Limb (tissue), 2 donors: Measurements from ENCODE around the gene EIF5A.
A peak's percentile ranks its signal among the peaks of the same experiment; 100 is the strongest.

ENCODE experiments used
- DNase-seq, 2 donors: peaks; one replicate each; pipeline ENCODE4 v3.0.0-alpha.2; 2016; ENCODE audit errors: extremely low spot score in 2 of 2

EIF5A gene

DNA sequence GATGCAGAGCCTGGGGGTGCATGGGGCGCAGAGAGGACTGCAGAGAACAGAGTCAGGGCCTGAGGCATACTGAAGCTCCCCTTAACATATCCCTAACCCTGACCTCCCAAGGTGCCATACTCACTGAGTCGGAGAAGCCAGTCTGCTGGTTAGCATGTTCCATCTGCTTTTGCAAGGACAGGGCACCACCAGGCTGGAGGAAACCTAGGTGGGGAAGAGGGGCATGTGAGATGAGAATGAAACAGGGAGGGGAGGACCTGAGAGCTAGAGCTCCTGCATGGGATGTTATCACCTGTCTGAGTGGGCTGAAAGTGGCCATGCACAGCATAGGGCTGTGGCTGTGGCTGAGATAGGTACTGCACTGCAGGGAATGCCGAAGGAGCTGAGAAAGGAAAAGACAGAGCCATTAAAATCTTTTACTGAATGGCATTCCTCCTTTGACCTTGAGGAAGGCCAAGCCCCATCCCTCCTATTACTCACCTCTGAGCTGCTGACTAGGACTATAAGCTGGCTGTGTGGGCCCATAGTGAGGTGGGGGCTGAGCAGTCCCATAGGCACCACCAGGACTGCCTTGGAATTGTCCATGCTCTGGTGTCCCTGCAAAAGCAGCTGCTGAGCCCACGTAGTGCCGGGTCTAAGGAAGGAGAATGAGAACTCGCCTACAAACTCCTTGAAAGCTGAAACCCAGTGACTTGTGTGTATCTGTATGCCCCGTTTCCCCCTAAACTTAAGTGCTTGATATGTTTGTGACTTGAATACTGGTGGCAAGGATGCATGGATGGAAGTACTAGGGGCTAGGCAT lies 5.9 kb downstream of the EIF5A start:
- no peak for DNase-seq

DNA sequence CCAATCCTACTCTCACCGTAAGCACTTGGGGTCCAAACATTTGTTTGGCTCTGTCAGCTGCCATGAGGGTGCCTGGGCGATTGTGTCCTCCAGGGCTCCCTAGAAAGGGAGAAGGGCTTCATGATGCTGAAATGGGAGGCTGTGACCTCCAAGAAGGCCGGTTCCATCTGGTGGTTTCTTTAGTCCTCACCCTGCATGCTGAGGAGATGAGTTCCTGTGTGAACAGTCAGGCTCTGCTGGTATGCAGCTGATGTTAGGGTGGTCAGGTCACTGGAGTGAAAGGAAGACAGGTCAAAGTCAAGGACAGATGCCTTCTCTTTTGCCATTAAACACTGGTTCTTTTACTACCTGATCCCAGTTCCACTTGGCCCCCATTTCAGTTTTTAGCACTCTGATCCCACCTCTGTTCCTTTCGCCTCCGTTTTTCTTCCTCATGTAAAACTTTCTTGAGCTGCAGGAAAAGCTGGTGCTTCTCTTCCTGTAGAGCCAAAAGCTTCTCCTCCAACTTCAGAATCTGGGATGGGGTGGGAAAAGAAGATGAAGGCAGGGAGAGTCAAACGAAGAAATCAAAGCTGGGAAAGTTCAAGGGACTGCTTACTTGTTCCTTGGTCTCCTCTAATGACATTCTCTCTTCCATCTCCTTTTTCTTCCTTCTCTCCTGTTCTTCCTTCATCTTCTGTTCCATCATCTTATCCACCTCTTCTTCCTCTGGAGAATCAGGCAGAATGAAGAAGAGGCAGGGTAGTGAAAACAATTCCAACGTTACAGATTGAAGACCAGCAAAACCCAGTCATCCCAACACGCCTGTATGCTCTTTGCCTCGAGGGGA lies 6.7 kb downstream of the EIF5A start:
- DNase-seq = no peak

DNA sequence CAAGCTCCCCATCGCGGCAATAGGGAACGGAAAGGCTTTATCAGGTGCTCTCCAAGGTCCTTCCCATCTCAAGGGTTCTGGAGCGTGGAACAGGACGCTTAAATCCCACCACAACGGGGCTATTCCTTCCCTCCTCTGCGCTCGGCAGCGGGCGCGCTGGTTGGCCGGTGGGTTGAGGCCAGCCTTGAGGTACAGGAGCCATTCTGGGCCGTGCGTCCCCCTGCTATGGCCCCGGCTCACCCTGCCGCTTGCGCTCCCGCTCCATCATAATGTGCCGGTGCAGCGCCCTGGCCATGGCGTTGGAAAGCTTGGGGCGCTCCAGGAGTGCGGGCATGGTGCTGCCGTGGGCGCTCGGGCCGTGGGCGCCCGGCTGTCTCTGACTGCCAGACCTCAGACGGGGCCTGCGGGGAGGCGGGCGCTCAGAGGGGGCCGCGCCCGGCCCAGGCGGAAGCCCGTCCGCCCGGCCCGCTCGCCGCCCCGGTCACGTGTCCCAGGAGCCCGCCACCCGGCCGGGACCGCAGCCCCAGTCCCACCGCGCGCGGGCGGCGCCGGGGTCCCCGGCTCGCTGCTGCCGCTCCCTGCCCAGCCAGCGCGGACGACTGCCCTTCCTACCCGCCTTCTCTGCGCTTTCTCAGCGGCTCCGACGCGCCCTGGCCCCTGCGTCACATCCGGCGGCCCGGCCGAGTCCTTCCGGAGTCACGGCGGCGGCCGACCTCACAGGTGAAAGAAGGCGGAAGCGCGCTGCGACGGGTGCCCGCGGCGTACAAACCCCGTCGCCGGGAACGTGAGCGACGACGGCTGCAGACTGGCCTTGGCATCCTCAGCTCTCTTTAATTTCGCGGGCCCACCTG lies 7.5 kb downstream of the EIF5A start, which contains the start of gene GPS2:
Gene GPS2, minus strand, starts transcription at position 642 of the 851 bp plus-strand sequence. Its CDS starts 308 bp downstream, at position 334.
- peak; percentile 84 to 95 for DNase-seq

GRCh38 chr17:7315570-7316235 lies 8.3 kb downstream of the EIF5A start:
- DNase-seq = no peak

GRCh38 chr17:7317161-7317803 lies 9.9 kb downstream of the EIF5A start:
- DNase-seq = no peak

GRCh38 chr17:7318121-7318860 lies 10.9 kb downstream of the EIF5A start:
- no peak for DNase-seq

DNA sequence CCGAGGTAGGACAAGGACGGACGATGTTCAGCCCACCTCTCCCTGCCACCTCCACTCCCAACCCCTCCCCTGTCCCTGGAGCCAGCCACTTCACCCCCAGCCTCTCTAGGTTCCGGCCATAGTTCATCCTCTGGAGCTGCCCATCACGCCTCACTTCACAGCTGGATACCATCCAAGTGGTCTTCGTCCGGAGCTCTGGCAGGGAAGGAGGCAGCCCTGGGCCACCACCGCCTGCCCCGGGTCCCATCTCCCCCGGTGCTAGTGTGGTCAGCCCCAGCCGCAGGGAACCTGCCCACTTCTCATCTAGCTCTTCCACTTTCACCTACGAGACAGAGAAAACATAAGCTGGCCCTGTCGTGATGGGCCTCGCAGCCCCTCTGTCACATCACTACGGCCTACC lies 14.0 kb downstream of the EIF5A start:
- DNase-seq = no peak

DNA sequence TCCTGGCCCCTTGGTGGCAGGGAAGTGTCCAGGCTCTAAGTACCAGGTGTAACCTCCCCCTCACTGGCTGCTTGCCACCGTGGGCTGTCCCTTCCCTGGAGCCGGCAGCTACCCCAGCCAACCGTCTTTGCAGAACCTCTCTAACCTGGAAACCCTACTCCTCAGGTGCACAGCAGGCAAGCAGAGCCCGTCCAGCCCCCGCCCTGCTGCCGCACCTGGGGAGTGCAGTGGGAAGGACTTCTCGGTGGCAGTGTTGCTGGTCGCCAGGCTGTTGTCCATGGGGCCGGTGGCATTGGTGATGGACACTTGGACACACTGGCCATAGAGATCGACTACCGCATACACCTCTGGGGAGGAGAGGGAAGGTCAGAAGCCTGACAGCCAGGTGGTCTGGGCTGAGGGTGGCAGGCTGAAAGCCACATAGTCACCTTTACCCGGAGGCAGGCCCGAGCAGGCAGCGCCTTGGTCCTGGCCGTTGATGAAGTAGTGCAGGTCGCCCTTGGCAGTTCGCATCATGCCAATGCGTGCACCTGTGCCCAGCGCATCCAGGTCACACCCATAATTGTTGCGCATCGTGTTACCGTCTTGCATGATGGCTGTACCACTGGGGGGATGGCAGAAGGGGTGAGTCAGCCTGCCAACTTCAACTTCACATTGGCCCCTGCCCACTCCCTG lies 15.2 kb downstream of the EIF5A start:
- no peak for DNase-seq

GRCh38 chr17:7323731-7324437 lies 16.5 kb downstream of the EIF5A start:
- peak in 1 of 2 donors; percentile 77 for DNase-seq

DNA sequence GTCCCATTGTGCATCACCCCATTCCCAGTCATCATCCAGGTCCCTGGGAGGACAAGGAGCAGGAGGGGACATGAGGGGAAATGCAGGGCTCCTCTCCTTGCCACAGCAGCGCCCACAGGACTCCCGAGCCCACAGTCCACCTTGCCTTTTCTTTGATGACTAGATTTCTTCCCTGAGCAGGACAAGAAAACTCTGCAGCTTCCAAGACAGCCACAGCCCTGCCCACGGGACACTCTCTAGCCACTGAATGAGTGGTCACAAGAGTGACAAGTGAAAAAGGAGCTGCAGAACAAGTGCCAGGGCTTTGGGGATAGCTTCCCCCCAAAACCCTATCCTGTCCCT lies 17.0 kb downstream of the EIF5A start:
- no peak for DNase-seq

DNA sequence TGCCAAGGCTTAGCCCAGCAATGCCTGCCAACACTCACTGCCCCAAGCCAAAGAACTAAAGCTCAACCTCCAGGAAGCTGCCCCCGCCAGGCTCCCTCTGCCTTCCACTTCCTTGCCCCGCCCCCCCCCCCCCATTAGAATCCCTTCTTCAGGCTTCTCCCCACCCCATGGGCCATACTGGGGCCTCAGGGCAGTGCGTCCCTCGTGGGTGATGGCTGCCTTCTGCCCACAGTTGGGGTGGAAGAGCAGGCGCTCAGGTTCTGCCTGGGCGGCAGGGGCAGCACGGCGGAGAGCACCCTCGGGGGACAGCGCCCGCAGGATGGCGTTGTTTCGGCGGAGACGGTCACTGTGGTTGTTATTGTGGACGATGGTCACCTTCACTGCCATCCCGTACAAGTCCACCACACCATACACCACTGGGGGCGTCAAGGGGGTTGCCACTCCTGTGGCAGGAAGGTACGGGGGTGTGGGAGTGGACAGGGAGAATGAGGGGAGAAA lies 17.7 kb downstream of the EIF5A start:
- DNase-seq = no peak

GRCh38 chr17:7326186-7326585 lies 18.8 kb downstream of the EIF5A start:
- DNase-seq = no peak

- no peak for DNase-seq
Measured at GRCh38 chr17:7327056-7327455, 19.6 kb downstream of the EIF5A start.

GRCh38 chr17:7327501-7327900 lies 20.1 kb downstream of the EIF5A start:
- no peak for DNase-seq

- no peak for DNase-seq
Measured at GRCh38 chr17:7328009-7328408, 20.6 kb downstream of the EIF5A start.

DNA sequence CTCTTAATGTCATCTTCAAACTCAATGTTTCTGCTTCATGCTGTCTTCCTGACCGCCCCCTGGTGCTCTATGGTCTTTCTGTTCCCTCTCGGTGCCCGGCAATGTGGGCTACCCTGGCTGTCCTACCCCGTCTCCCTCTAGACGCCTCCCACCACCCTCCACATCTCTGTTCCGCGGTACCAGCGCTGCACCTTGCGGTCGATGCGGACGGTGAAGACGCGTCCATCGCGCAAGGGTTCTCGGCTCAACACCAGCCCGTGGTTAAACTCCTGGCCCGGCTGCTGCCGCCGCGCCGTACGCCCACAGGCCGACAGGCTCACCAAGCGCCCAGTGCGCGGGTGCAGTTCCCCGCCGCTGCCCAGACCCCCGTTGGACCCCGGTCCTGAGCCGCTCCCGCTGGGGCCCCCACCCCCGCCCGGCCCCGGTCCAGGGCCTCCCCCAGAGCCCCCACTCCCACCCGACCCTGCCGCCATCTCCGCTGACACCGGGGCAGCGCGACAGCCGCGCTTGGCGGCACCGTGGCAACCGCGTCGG lies 21.5 kb downstream of the EIF5A start, which contains the start of gene NEURL4:
Gene NEURL4, minus strand, starts transcription at position 496 of the 534 bp plus-strand sequence. Its CDS starts 23 bp downstream, at position 473.
- DNase-seq = peak in 1 of 2 donors; percentile 9

- peak; percentile 98 for DNase-seq
Measured at GRCh38 chr17:7329374-7329996, 22.1 kb downstream of the EIF5A start.
